GM12891 (cell line): ENCODE data around the gene MXD3.

Source experiments
- POLR2AphosphoS5 ChIP-seq: IDR thresholded peaks from 2 replicates; pipeline ENCODE4 v1.6.1; 2011; ENCODE audit warnings: low read depth, low read length, control low read depth
- SPI1 ChIP-seq: IDR thresholded peaks from 2 replicates; pipeline ENCODE4 v1.6.1; 2011; ENCODE audit warnings: low read depth, low read length, control low read depth

- TF ChIP-seq POLR2AphosphoS5: no peak
- no peak for TF ChIP-seq SPI1
Observed at GRCh38 chr5:177308740-177309139, 3.0 kb downstream of the MXD3 start.
